ENCODE results near the gene NNAT. TPM values are rescaled to one million over a fixed set of nuclear protein-coding genes. Genes with fewer than 3 reads are reported as not detected.

NNAT gene
- total and polyA plus RNA-seq, 2 of the 8 experiments (the other 6 are each of a cell fraction or from before 2014, with no cell fraction given) = 66.8 to 175 TPM

GRCh38 chr20:37524859-37525708 is 4.0 kb downstream of the NNAT start (continued):
- TF ChIP-seq FOSL1 (IDR thresholded peaks at IDR 0.05; ENCODE audit: insufficient read depth, low read depth, low read length) = no peak
- TF ChIP-seq SIRT6 (IDR thresholded peaks at IDR 0.05; ENCODE audit: low read length) = no peak
- no peak for TF ChIP-seq EGR1 (IDR thresholded peaks at IDR 0.05; ENCODE audit: borderline replicate concordance, low read depth, low read length)
- TF ChIP-seq NANOG (IDR thresholded peaks at IDR 0.05; ENCODE audit: insufficient read depth, low read depth, low read length, poor library complexity, severe bottlenecking) = no peak
- no peak for TF ChIP-seq GTF2F1 (IDR thresholded peaks at IDR 0.05; ENCODE audit: borderline replicate concordance, low read depth, low read length)
